Subcutaneous adipose tissue (tissue), 4 donors: ENCODE results near the gene RHO. TPM values are rescaled to one million over a fixed set of nuclear protein-coding genes. Genes with fewer than 3 reads are reported as not detected.

Experiments
- CTCF ChIP-seq: fragments of 450-650 bp; IDR thresholded peaks from one replicate; pipeline ENCODE4 v1.5.1; 2016; ENCODE audit warnings: low read depth, mild to moderate bottlenecking, control low read depth, antibody characterized with exemption, moderate library complexity
- total RNA-seq, 4 donors: library from RNA; depleted of rRNA; stranded (reverse); fragments of >200 nt; gene quantifications; one replicate each; pipeline ENCODE4 v1.1.0, GENCODE V29; 2016

The RHO gene
- total RNA-seq, 4 donors from 2014 or later: not detected

- no peak for TF ChIP-seq CTCF
These were observed 34.4 kb downstream of the RHO start for GRCh38 chr3:129562803-129563202.

DNA sequence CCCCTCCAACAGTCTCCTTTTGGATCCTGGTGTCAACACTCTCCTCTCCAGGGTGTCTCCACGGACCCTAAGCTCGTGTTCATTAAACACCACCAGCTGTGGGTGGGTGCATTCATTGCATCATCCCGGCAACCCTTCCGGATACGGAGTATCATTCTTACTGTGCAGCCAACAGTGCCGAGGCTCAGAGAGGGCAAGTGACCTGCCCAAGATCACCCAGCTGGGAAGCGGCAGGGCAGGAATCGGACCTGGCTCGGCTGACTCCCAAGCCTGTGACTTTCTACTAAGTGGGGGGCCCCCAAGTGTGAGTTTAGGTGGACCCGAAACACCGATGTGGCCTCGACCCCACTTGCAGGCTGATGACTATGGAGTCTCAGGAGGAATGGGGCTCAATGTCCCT is 34.9 kb downstream of the RHO start:
- TF ChIP-seq CTCF: no peak

- TF ChIP-seq CTCF: no peak
These were observed 35.6 kb downstream of the RHO start for GRCh38 chr3:129563850-129564535.

DNA sequence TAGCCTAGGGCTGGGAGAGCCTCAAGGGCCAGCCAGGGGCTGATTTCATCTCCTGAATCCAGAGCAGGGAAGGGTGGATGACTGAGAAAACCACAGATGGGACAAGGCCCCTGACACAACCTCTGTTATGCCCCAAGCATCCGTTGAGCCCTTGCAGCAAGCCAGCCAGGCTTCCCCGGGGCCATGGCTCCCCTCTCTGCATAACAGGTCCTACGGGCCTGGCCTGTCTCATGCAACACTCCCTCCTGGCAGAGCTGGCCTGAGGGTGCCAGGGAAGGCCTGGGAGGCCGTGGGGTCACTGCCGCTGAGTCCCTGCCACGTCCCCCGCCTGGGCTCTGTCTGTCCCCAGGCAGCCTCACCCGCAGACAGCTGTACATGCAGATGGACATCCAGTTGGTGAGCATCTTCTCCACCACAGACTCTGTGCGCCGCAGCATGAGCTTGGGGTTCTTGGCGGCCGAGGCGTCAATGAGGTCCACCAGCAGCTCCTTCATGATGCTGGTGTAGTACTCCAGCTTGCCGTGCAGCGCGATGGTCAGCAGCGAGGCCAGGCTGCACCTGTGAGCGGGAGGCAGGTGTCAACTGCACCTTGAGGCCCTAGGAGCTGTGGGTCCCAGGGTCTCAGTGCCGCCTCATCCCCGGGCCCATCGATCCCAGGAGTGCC is 36.7 kb downstream of the RHO start:
- TF ChIP-seq CTCF: no peak

DNA sequence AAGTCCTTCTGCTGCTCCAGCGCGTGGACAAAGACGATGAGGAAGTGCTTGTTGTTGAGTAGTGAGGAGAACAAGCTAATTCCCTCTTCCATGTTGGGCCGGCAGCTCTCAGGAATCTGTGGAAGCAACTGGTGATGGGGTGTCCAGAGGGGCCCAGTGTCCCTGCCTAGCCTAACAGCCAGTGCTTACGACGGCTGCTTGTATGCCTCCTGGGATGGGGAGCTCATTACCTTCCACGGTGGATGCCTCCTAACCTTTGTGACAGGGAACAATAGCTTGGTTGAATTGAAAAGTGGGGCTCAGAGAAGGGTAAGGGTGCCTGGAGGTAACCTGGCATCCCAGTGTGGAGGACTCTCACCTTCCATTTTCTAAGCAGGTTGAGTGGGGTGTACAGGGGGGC is 37.5 kb downstream of the RHO start:
- TF ChIP-seq CTCF: no peak

- TF ChIP-seq CTCF: no peak
These were observed 38.8 kb downstream of the RHO start for GRCh38 chr3:129567176-129567705.

- no peak for TF ChIP-seq CTCF
These were observed 39.5 kb downstream of the RHO start for GRCh38 chr3:129567939-129568338.
